ENCODE measurements around the gene CLPSL1. TPM values are rescaled to one million over a fixed set of nuclear protein-coding genes. Genes with fewer than 3 reads are reported as not detected.

CLPSL1 gene
- total and polyA plus RNA-seq, 2 donors (not counting 1 experiment from before 2014, with no cell fraction given), result not detected

GRCh38 chr6:35747877-35748276 lies 32.9 kb upstream of the CLPSL1 start:
- Histone ChIP-seq H4K20me1 (ENCODE audit: control insufficient read depth, insufficient read depth, low read length, poor library complexity, severe bottlenecking) (no peaks in the 10 kb centered on the region), H3K27me3 (replicated peaks in 1 of 4; ENCODE audit: control extremely low read depth in 1 of 4, control insufficient read depth in 3 of 4, insufficient read depth in 4 of 4, low read length in 3 of 4) (no peaks in the 10 kb centered on the region), H3K4me2 (replicated peaks; ENCODE audit: low read depth, low read length, poor library complexity, severe bottlenecking) (no peak overlapping the region), H2AFZ (ENCODE audit: insufficient read depth, low read depth, low read length, poor library complexity, severe bottlenecking) (no peak overlapping the region), H3K4me3 (ENCODE audit: control extremely low read depth in 1 of 5, extremely low read depth in 1 of 5, insufficient read depth in 1 of 5, low read depth in 2 of 5, low read length in 4 of 5) (no peak overlapping the region), H3K27ac (ENCODE audit: low read length in 2 of 2) (no peak overlapping the region), H3K36me3 (replicated peaks in 1 of 2; ENCODE audit: control extremely low read depth in 1 of 2, control insufficient read depth in 1 of 2, extremely low read depth in 1 of 2, insufficient read depth in 2 of 2, low read length in 1 of 2) (no peaks in the 10 kb centered on the region), H3K9ac (ENCODE audit: low read length) (no peak overlapping the region), H3K9me3 (ENCODE audit: control extremely low read depth in 1 of 3, control insufficient read depth in 2 of 3, insufficient read depth in 1 of 3, low read length in 2 of 3) (peaks cover 0 to 9% (median 7%) of the 10 kb centered on the region in 3 donors), H3K4me1 (ENCODE audit: control insufficient read depth in 2 of 2, insufficient read depth in 2 of 2, low read length in 2 of 2) (no peaks in the 10 kb centered on the region), H3K79me2 (ENCODE audit: control insufficient read depth, insufficient read depth, low read length) (no peaks in the 10 kb centered on the region)
- ChIA-PET CTCF (no interaction called here), POLR2A (no interaction called here)
- no peak for ATAC-seq (ENCODE audit: low read depth)
- DNase-seq, result no peak
- intact Hi-C loops (cut with micrococcal nuclease), result no loop called here
- Mint-ChIP-seq H3K4me3 (no peak overlapping the region), H3K27ac (no peak overlapping the region), H3K27me3 (no peaks in the 10 kb centered on the region), H3K9me3 (ENCODE audit: insufficient read depth) (peaks cover 9% of the 10 kb centered on the region), H3K4me1 (no peaks in the 10 kb centered on the region)
- TF ChIP-seq EZH2 (IDR thresholded peaks at IDR 0.05; ENCODE audit: borderline replicate concordance, insufficient read depth, low read depth, low read length, poor library complexity, severe bottlenecking), result no peak
- TF ChIP-seq, protein P1, sequence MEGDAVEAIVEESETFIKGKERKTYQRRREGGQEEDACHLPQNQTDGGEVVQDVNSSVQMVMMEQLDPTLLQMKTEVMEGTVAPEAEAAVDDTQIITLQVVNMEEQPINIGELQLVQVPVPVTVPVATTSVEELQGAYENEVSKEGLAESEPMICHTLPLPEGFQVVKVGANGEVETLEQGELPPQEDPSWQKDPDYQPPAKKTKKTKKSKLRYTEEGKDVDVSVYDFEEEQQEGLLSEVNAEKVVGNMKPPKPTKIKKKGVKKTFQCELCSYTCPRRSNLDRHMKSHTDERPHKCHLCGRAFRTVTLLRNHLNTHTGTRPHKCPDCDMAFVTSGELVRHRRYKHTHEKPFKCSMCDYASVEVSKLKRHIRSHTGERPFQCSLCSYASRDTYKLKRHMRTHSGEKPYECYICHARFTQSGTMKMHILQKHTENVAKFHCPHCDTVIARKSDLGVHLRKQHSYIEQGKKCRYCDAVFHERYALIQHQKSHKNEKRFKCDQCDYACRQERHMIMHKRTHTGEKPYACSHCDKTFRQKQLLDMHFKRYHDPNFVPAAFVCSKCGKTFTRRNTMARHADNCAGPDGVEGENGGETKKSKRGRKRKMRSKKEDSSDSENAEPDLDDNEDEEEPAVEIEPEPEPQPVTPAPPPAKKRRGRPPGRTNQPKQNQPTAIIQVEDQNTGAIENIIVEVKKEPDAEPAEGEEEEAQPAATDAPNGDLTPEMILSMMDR (IDR thresholded peaks at IDR 0.05), result no peak
- WGBS (ENCODE audit: insufficient coverage), result no CpG with 5 or more reads among the region's 1 CpG

DNA sequence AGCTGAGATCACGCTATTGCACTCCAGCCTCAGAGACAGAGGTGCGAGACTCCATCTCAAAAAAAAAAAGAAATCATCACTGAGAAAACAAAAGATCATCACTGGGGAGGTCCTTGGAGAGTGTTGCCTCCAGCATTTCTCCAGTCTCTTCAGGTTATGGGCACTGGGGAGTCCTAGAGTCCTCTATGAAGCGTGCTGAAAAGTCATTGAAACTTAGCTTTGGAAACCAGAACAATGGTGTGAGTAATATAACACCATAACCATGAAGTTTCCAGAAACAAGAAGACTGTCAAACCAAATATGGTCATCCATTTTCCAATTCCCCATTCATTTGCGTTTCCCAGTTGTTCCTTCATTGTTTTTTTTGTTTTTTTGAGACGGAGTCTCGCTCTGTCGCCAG lies 30.3 kb upstream of the CLPSL1 start:
- Histone ChIP-seq H2AFZ (ENCODE audit: insufficient read depth, low read depth, low read length, poor library complexity, severe bottlenecking) (no peak overlapping the region), H3K4me1 (ENCODE audit: control insufficient read depth in 2 of 2, insufficient read depth in 2 of 2, low read length in 2 of 2) (no peaks in the 10 kb centered on the region), H3K4me3 (ENCODE audit: control extremely low read depth in 1 of 5, extremely low read depth in 1 of 5, insufficient read depth in 1 of 5, low read depth in 2 of 5, low read length in 4 of 5) (no peak overlapping the region), H3K9me3 (ENCODE audit: control extremely low read depth in 1 of 3, control insufficient read depth in 2 of 3, insufficient read depth in 1 of 3, low read length in 2 of 3) (peaks cover 0 to 9% (median 7%) of the 10 kb centered on the region in 3 donors), H3K27ac (ENCODE audit: low read length in 2 of 2) (no peak overlapping the region), H3K27me3 (replicated peaks in 1 of 4; ENCODE audit: control extremely low read depth in 1 of 4, control insufficient read depth in 3 of 4, insufficient read depth in 4 of 4, low read length in 3 of 4) (no peaks in the 10 kb centered on the region), H3K79me2 (ENCODE audit: control insufficient read depth, insufficient read depth, low read length) (no peaks in the 10 kb centered on the region), H4K20me1 (ENCODE audit: control insufficient read depth, insufficient read depth, low read length, poor library complexity, severe bottlenecking) (no peaks in the 10 kb centered on the region), H3K36me3 (replicated peaks in 1 of 2; ENCODE audit: control extremely low read depth in 1 of 2, control insufficient read depth in 1 of 2, extremely low read depth in 1 of 2, insufficient read depth in 2 of 2, low read length in 1 of 2) (no peaks in the 10 kb centered on the region), H3K9ac (ENCODE audit: low read length) (no peak overlapping the region), H3K4me2 (replicated peaks; ENCODE audit: low read depth, low read length, poor library complexity, severe bottlenecking) (no peak overlapping the region)
- intact Hi-C loops (cut with micrococcal nuclease), result no loop called here
- no peak overlapping the region for H3K27ac Mint-ChIP-seq
- peaks cover 9% of the 10 kb centered on the region for H3K9me3 Mint-ChIP-seq (ENCODE audit: insufficient read depth)
- TF ChIP-seq EZH2 (IDR thresholded peaks at IDR 0.05; ENCODE audit: borderline replicate concordance, insufficient read depth, low read depth, low read length, poor library complexity, severe bottlenecking), result no peak
- TF ChIP-seq, protein P1 (IDR thresholded peaks at IDR 0.05), result no peak
- ChIA-PET POLR2A (no interaction called here), CTCF (no interaction called here)
- H3K27me3 Mint-ChIP-seq, result no peaks in the 10 kb centered on the region
- ATAC-seq (ENCODE audit: low read depth) (no peak), DNase-seq (no peak)
- H3K4me3 Mint-ChIP-seq, result no peak overlapping the region
- 96% methylated on average over 4 of the region's 7 CpGs for WGBS (ENCODE audit: insufficient coverage)
- H3K4me1 Mint-ChIP-seq, result no peaks in the 10 kb centered on the region
